Loucy (cell line): ENCODE data around the gene COMMD1.
"Not testable (repeated sequence)": the region's sequence is repeated elsewhere in the genome, so short reads cannot be mapped to it uniquely, and the experiment has no call there.

Experiments
- H2AFZ ChIP-seq: fragments of 200-600 bp; sonication (generic); 2 replicates; pipeline ENCODE4 v1.6.0; 2016; ENCODE audit warnings: antibody characterized with exemption, mild to moderate bottlenecking, low read length, moderate library complexity
- H3F3A ChIP-seq: fragments of 200-600 bp; 2 replicates; pipeline ENCODE4 v1.6.0; 2016; ENCODE audit warnings: antibody characterized with exemption, low read depth, mild to moderate bottlenecking
- H3K27me3 ChIP-seq: fragments of 200-600 bp; sonication (generic); 2 replicates; pipeline ENCODE4 v1.6.1; 2014; ENCODE audit warnings: low read length, mild to moderate bottlenecking; ENCODE audit not compliant: insufficient read depth, poor library complexity, severe bottlenecking
- H3K36me3 ChIP-seq: fragments of 200-600 bp; sonication (generic); 2 replicates; pipeline ENCODE4 v1.6.1; 2016; ENCODE audit warnings: low read length; ENCODE audit not compliant: insufficient read depth
- H3K4me1 ChIP-seq: fragments of 200-600 bp; sonication (generic); 2 replicates; pipeline ENCODE4 v1.5.1; 2014; ENCODE audit warnings: low read length, mild to moderate bottlenecking; ENCODE audit not compliant: insufficient read depth, poor library complexity, severe bottlenecking
- H3K4me2 ChIP-seq: fragments of 200-600 bp; sonication (generic); 2 replicates; pipeline ENCODE4 v1.6.0; 2014; ENCODE audit warnings: antibody characterized with exemption, low read length, low read depth, mild to moderate bottlenecking; ENCODE audit not compliant: poor library complexity, severe bottlenecking
- H3K4me3 ChIP-seq: fragments of 200-600 bp; sonication (generic); 2 replicates; pipeline ENCODE4 v1.5.1; 2014; ENCODE audit warnings: low read length, mild to moderate bottlenecking, mixed read lengths; ENCODE audit not compliant: poor library complexity, severe bottlenecking
- H3K79me2 ChIP-seq: fragments of 200-600 bp; sonication (generic); 2 replicates; pipeline ENCODE4 v1.6.1; 2014; ENCODE audit warnings: low read length; ENCODE audit not compliant: insufficient read depth
- H3K9ac ChIP-seq: fragments of 200-600 bp; sonication (generic); 2 replicates; pipeline ENCODE4 v1.6.0; 2014; ENCODE audit warnings: mild to moderate bottlenecking, low read depth, low read length, moderate library complexity; ENCODE audit not compliant: poor library complexity, severe bottlenecking
- H3K9me2 ChIP-seq: fragments of 200-600 bp; sonication (generic); replicated peaks from 2 replicates; pipeline ENCODE4 v1.6.1; 2016; ENCODE audit warnings: low read depth, low read length, mixed read lengths
- H3K9me3 ChIP-seq: fragments of 200-600 bp; sonication (generic); 2 replicates; pipeline ENCODE4 v1.6.1; 2014; ENCODE audit warnings: mild to moderate bottlenecking, antibody characterized with exemption, low read length, low read depth; ENCODE audit not compliant: insufficient read depth
- H4K20me1 ChIP-seq: fragments of 200-600 bp; sonication (generic); 2 replicates; pipeline ENCODE4 v1.6.0; 2014; ENCODE audit warnings: antibody characterized with exemption, low read length, mild to moderate bottlenecking; ENCODE audit not compliant: insufficient read depth, poor library complexity, severe bottlenecking
- CTCF ChIP-seq: fragments of 200-600 bp; sonication (generic); conservative IDR thresholded peaks from 2 replicates; pipeline ENCODE4 v1.5.1; 2014; ENCODE audit warnings: mild to moderate bottlenecking, antibody characterized with exemption, low read length
- EZH2phosphoT487 ChIP-seq: fragments of 200-600 bp; IDR thresholded peaks from 2 replicates; pipeline ENCODE4 v1.6.1; 2018; ENCODE audit warnings: antibody characterized with exemption, mild to moderate bottlenecking, moderate library complexity, borderline replicate concordance

The COMMD1 gene

GRCh38 chr2:62000538-62000937, 95.1 kb downstream of the COMMD1 start:
- no peak overlapping the region for H2AFZ ChIP-seq
- H4K20me1 ChIP-seq, result no peaks in the 10 kb centered on the region
- no peak overlapping the region for H3K4me3 ChIP-seq
- no peaks in the 10 kb centered on the region for H3K27me3 ChIP-seq
- H3K9me2 ChIP-seq, result no peaks in the 10 kb centered on the region
- H3K4me2 ChIP-seq, result no peak overlapping the region
- 0 out of 2 replicates have a peak, but pooled peaks cover 4% of the 10 kb centered on the region for H3F3A ChIP-seq
- H3K36me3 ChIP-seq, result peaks cover 3% of the 10 kb centered on the region; the same call in 1 of the 2 replicates
- no peak overlapping the region for H3K9ac ChIP-seq
- H3K9me3 ChIP-seq, result no peaks in the 10 kb centered on the region
- H3K4me1 ChIP-seq, result peaks cover 33% of the 10 kb centered on the region
- peak; percentile 48 for TF ChIP-seq CTCF
- TF ChIP-seq EZH2phosphoT487, result no peak
- peaks cover 48% of the 10 kb centered on the region for H3K79me2 ChIP-seq

- no peaks in the 10 kb centered on the region for H4K20me1 ChIP-seq
- H3K36me3 ChIP-seq, result peaks cover 3% of the 10 kb centered on the region; the same call in 1 of the 2 replicates
- peaks cover 24% of the 10 kb centered on the region for H3K4me1 ChIP-seq
- no peak overlapping the region for H3K4me2 ChIP-seq
- H3K27me3 ChIP-seq, result no peaks in the 10 kb centered on the region
- peaks cover 40% of the 10 kb centered on the region for H3K79me2 ChIP-seq
- H2AFZ ChIP-seq, result no peak overlapping the region
- 0 out of 2 replicates have a peak, but pooled peaks cover 4% of the 10 kb centered on the region for H3F3A ChIP-seq
- H3K9me3 ChIP-seq, result no peaks in the 10 kb centered on the region
- no peak overlapping the region for H3K9ac ChIP-seq
- no peak overlapping the region for H3K4me3 ChIP-seq
- H3K9me2 ChIP-seq, result no peaks in the 10 kb centered on the region
- TF ChIP-seq CTCF, result no peak
- TF ChIP-seq EZH2phosphoT487, result no peak
Observed at GRCh38 chr2:62001431-62001830, 96.0 kb downstream of the COMMD1 start.

- H3K4me2 ChIP-seq, H3F3A ChIP-seq, H3K9ac ChIP-seq, H3K4me1 ChIP-seq, H3K9me3 ChIP-seq, H3K36me3 ChIP-seq, H3K27me3 ChIP-seq, H3K9me2 ChIP-seq, H2AFZ ChIP-seq, H3K4me3 ChIP-seq, H4K20me1 ChIP-seq: not testable (repeated sequence)
- H3K79me2 ChIP-seq, result peaks cover 13% of the 10 kb centered on the region
Observed at GRCh38 chr2:62004428-62004827, 99.0 kb downstream of the COMMD1 start.

GRCh38 chr2:62007555-62007954, 102.1 kb downstream of the COMMD1 start:
- H3K4me3 ChIP-seq, result no peak overlapping the region
- TF ChIP-seq CTCF, result no peak
- no peak for TF ChIP-seq EZH2phosphoT487
- H3F3A ChIP-seq, result 0 out of 2 replicates have a peak, but pooled peaks cover 4% of the 10 kb centered on the region
- H3K9me3 ChIP-seq, result no peaks in the 10 kb centered on the region
- no peaks in the 10 kb centered on the region for H3K79me2 ChIP-seq
- no peak overlapping the region for H2AFZ ChIP-seq
- no peaks in the 10 kb centered on the region for H4K20me1 ChIP-seq
- no peaks in the 10 kb centered on the region; the same call in 1 of the 2 replicates for H3K36me3 ChIP-seq
- peaks cover 16% of the 10 kb centered on the region for H3K4me1 ChIP-seq
- no peak overlapping the region for H3K4me2 ChIP-seq
- H3K9ac ChIP-seq, result no peak overlapping the region
- no peaks in the 10 kb centered on the region for H3K27me3 ChIP-seq
- no peaks in the 10 kb centered on the region for H3K9me2 ChIP-seq
